Panc1 (cell line): ENCODE measurements around the gene ERFL. TPM values are rescaled to one million over a fixed set of nuclear protein-coding genes. Genes with fewer than 3 reads are reported as not detected.

ENCODE experiments used
- ATAC-seq: fragments of 200-7000 bp; cut with Tn5 transposase; 2 replicates; pipeline ENCODE4 v1.9.1; 2020; ENCODE audit warnings: mild to moderate bottlenecking, moderate library complexity
- BruUV-seq: library from RNA; stranded (reverse); fragments of 400-500 nt; replicated peaks from 2 replicates; lab custom pipeline; 2021; lab: Mats Ljungman, UMichigan
- CTCF ChIA-PET: fragments of 300-600 bp; sonication (Branson Sonifier 250); formaldehyde crosslinking; loops from one replicate; lab custom pipeline; 2022; ENCODE audit warnings: antibody characterized with exemption; lab: Charles Lee
- POLR2A ChIA-PET: fragments of 300-600 bp; sonication (Branson Sonifier 250); formaldehyde crosslinking; loops from one replicate; lab custom pipeline; 2022; ENCODE audit warnings: antibody characterized with exemption; lab: Charles Lee
- DNase-seq: peaks from one replicate; pipeline ENCODE4 v3.0.0-alpha.2; 2010; ENCODE audit warnings: low read depth, low spot score
- H3K27ac ChIP-seq: 2 replicates; pipeline ENCODE4 v1.5.1; 2011; ENCODE audit warnings: mild to moderate bottlenecking, low read length, inconsistent platforms
- H3K27me3 ChIP-seq: fragments of 200-500 bp; sonication (Bioruptor generic); 2 replicates; pipeline ENCODE4 v1.6.0; 2014; ENCODE audit warnings: low read length, inconsistent platforms; ENCODE audit not compliant: control insufficient read depth, insufficient read depth
- H3K36me3 ChIP-seq: fragments of 200-500 bp; sonication (Bioruptor generic); 2 replicates; pipeline ENCODE4 v1.5.1; 2014; ENCODE audit warnings: inconsistent platforms, mild to moderate bottlenecking, low read length, moderate library complexity; ENCODE audit not compliant: control insufficient read depth, insufficient read depth
- H3K4me1 ChIP-seq: 2 replicates; pipeline ENCODE4 v1.5.1; 2011; ENCODE audit warnings: inconsistent platforms, mild to moderate bottlenecking, low read length, moderate library complexity; ENCODE audit not compliant: control insufficient read depth, insufficient read depth
- H3K4me3 ChIP-seq, 2 experiments: 2 replicates each; pipeline ENCODE4 v1.5.1; 2011 to 2012; ENCODE audit warnings: low read depth in 2 of 2, low read length in 2 of 2, mild to moderate bottlenecking in 2 of 2, inconsistent platforms in 1 of 2, moderate library complexity in 1 of 2
- H3K9me3 ChIP-seq: fragments of 200-500 bp; sonication (Bioruptor generic); 2 replicates; pipeline ENCODE4 v1.5.1; 2014; ENCODE audit warnings: low read depth, mild to moderate bottlenecking, inconsistent platforms, low read length, moderate library complexity; ENCODE audit not compliant: control insufficient read depth, insufficient read depth
- POLR2AphosphoS5 ChIP-seq: IDR thresholded peaks from 2 replicates; pipeline ENCODE4 v1.6.1; 2012; ENCODE audit warnings: mild to moderate bottlenecking, low read depth, low read length, moderate library complexity
- SIN3A ChIP-seq: IDR thresholded peaks from 2 replicates; pipeline ENCODE4 v1.6.1; 2012; ENCODE audit warnings: low read depth, mild to moderate bottlenecking, low read length, moderate library complexity, borderline replicate concordance; ENCODE audit not compliant: insufficient read depth
- TCF7L2 ChIP-seq: IDR thresholded peaks from 2 replicates; pipeline ENCODE4 v1.6.1; 2011; ENCODE audit warnings: mild to moderate bottlenecking, low read depth, low read length, inconsistent platforms
- in situ Hi-C: cut with HindIII; loops from 2 replicates; pipeline ENCODE4 v1.10.0; 2016; ENCODE audit warnings: low sequenced_read_pairs, low pct_unique_long_range_greater_than_20kb
- intact Hi-C: fragments of 100-400 bp; cut with micrococcal nuclease; formaldehyde crosslinking; loops from one replicate; pipeline ENCODE4 v1.10.0; 2022; ENCODE audit not compliant: unreplicated experiment
- total RNA-seq: library from RNA; stranded (reverse); gene quantifications from one replicate; pipeline ENCODE4 v1.2.1, GENCODE V29; 2021; ENCODE audit not compliant: unreplicated experiment
- TF ChIP-seq, protein P1 (sequence below), 2 experiments: IDR thresholded peaks; 2 replicates each; pipeline ENCODE4 v1.6.1; 2011 to 2012; ENCODE audit warnings: low read depth in 2 of 2, control low read depth in 1 of 2, low read length in 1 of 2, mild to moderate bottlenecking in 1 of 2, moderate library complexity in 1 of 2; ENCODE audit not compliant: insufficient read depth in 1 of 2
- TF ChIP-seq, protein P2 (sequence below): fragments of 450-650 bp; IDR thresholded peaks from 2 replicates; pipeline ENCODE4 v1.5.1; 2017; ENCODE audit warnings: mild to moderate bottlenecking

The ERFL gene
- total RNA-seq, 1 experiment from 2014 or later, result 0.18 TPM

DNA sequence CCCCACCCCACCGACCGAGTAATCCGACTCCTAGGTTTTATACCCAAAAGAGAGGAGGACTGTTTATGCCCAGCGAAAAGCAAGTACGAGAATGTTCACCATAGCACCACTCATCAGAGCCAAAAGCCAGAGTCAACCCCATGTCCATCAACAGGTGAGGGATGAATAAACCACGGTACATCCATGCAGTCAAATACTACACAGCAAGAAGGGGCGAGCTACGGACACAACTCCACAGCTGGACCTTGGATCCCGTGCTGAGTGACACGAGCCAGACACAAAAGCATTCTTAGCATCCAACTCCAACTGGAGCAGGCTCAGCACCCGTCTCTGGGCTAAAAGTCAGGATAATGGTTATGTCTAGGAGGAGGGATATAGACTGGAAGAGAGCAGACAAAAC is 43.1 kb upstream of the ERFL start:
- ATAC-seq, result no peak

DNA sequence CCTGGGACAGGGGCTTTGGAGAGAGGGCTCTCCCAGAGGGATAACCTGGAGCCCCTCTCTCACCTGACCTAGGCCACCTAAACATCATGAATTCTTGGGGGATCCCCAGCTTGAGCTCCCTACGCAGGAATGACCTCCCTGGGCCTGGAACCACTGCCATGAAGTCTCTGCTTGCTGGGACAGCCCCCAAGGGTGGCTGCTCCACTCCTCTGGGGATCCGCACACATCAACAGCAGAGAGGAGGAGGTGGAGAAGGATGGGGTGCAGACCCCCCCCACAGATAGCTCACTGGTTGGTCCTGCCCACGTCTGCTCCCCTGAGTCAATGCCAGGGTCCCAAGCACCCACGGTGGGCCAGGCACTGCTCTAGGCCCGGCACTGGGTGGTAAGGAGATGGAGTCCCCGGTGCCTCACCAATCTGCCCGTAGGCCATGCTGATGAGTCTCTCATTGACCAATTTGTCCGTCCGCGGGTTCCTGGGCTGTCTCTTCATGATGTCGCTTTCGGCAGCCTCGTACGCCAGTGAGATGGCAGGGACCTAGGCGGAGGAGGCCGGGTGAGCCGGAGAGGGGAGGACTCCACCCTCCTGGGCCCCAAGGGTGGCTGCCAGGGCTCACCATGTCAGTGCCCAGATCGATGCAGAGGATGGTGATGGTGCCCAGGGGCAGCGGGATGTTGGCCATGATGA is 41.7 kb upstream of the ERFL start:
- in situ Hi-C loops, result no loop called here
- Histone ChIP-seq H3K4me3 (no peak overlapping the region), H3K4me1 (no peaks in the 10 kb centered on the region), H3K9me3 (no peaks in the 10 kb centered on the region), H3K27me3 (no peaks in the 10 kb centered on the region), H3K36me3 (no peaks in the 10 kb centered on the region), H3K27ac (no peak overlapping the region)
- ChIA-PET CTCF (no interaction called here), POLR2A (no interaction called here)
- TF ChIP-seq, protein P1, sequence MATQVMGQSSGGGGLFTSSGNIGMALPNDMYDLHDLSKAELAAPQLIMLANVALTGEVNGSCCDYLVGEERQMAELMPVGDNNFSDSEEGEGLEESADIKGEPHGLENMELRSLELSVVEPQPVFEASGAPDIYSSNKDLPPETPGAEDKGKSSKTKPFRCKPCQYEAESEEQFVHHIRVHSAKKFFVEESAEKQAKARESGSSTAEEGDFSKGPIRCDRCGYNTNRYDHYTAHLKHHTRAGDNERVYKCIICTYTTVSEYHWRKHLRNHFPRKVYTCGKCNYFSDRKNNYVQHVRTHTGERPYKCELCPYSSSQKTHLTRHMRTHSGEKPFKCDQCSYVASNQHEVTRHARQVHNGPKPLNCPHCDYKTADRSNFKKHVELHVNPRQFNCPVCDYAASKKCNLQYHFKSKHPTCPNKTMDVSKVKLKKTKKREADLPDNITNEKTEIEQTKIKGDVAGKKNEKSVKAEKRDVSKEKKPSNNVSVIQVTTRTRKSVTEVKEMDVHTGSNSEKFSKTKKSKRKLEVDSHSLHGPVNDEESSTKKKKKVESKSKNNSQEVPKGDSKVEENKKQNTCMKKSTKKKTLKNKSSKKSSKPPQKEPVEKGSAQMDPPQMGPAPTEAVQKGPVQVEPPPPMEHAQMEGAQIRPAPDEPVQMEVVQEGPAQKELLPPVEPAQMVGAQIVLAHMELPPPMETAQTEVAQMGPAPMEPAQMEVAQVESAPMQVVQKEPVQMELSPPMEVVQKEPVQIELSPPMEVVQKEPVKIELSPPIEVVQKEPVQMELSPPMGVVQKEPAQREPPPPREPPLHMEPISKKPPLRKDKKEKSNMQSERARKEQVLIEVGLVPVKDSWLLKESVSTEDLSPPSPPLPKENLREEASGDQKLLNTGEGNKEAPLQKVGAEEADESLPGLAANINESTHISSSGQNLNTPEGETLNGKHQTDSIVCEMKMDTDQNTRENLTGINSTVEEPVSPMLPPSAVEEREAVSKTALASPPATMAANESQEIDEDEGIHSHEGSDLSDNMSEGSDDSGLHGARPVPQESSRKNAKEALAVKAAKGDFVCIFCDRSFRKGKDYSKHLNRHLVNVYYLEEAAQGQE (IDR thresholded peaks at IDR 0.05; ENCODE audit: insufficient read depth in 1 of 2, low read depth in 2 of 2, low read length in 1 of 2), result no peak
- TF ChIP-seq POLR2AphosphoS5 (no peak), SIN3A (no peak), TCF7L2 (no peak)
- TF ChIP-seq, protein P2, sequence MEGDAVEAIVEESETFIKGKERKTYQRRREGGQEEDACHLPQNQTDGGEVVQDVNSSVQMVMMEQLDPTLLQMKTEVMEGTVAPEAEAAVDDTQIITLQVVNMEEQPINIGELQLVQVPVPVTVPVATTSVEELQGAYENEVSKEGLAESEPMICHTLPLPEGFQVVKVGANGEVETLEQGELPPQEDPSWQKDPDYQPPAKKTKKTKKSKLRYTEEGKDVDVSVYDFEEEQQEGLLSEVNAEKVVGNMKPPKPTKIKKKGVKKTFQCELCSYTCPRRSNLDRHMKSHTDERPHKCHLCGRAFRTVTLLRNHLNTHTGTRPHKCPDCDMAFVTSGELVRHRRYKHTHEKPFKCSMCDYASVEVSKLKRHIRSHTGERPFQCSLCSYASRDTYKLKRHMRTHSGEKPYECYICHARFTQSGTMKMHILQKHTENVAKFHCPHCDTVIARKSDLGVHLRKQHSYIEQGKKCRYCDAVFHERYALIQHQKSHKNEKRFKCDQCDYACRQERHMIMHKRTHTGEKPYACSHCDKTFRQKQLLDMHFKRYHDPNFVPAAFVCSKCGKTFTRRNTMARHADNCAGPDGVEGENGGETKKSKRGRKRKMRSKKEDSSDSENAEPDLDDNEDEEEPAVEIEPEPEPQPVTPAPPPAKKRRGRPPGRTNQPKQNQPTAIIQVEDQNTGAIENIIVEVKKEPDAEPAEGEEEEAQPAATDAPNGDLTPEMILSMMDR, result no peak
- DNase-seq, result no peak
- BruUV-seq, result no TSS peak
- no peak for ATAC-seq
- intact Hi-C loops, result no loop called here

More for the DNA sequence above, 43.1 kb upstream of the ERFL start:
- no peak overlapping the region for H3K4me3 ChIP-seq
- no TSS peak for BruUV-seq
- H3K27me3 ChIP-seq, result no peaks in the 10 kb centered on the region
- intact Hi-C loops (no loop called here), in situ Hi-C loops (no loop called here)
- ChIA-PET POLR2A (no interaction called here), CTCF (no interaction called here)
- H3K9me3 ChIP-seq, result no peaks in the 10 kb centered on the region
- no peak for DNase-seq
- TF ChIP-seq POLR2AphosphoS5 (no peak), TCF7L2 (no peak), SIN3A (no peak)
- TF ChIP-seq, protein P2, result no peak
- TF ChIP-seq, protein P1 (IDR thresholded peaks at IDR 0.05; ENCODE audit: insufficient read depth in 1 of 2, low read depth in 2 of 2, low read length in 1 of 2), result no peak
- no peak overlapping the region for H3K27ac ChIP-seq
- no peaks in the 10 kb centered on the region for H3K4me1 ChIP-seq
- no peaks in the 10 kb centered on the region for H3K36me3 ChIP-seq
